Posterior vena cava (tissue), 2 donors: ENCODE data around the gene FBXO48. TPM values are rescaled to one million over a fixed set of nuclear protein-coding genes. Genes with fewer than 3 reads are reported as not detected.

Experiments
- DNase-seq: peaks from one replicate; pipeline ENCODE4 v3.0.0-alpha.2; 2020; ENCODE audit warnings: low spot score
- intact Hi-C, 2 donors: fragments of 100-400 bp; cut with DNase I; formaldehyde crosslinking; loops; one replicate each; pipeline versions ENCODE4 v1.14.1 to v1.14.2; 2022 to 2023
- total RNA-seq, 2 donors: library from RNA; stranded (reverse); fragmentation: NEBNext Ultra II Directional; extraction: Animal tissue kit (Norgen Biotek cat#: 25700); gene quantifications; one replicate each; pipeline ENCODE4 v1.2.1, GENCODE V29; 2021
- donor health status: DM: yes; HTN: yes; CAD: no.
- donor health status: DM: yes; HTN: yes; CAD: no.

FBXO48 gene
- total RNA-seq, 2 donors from 2014 or later: 0.51 to 1.3 TPM

DNA sequence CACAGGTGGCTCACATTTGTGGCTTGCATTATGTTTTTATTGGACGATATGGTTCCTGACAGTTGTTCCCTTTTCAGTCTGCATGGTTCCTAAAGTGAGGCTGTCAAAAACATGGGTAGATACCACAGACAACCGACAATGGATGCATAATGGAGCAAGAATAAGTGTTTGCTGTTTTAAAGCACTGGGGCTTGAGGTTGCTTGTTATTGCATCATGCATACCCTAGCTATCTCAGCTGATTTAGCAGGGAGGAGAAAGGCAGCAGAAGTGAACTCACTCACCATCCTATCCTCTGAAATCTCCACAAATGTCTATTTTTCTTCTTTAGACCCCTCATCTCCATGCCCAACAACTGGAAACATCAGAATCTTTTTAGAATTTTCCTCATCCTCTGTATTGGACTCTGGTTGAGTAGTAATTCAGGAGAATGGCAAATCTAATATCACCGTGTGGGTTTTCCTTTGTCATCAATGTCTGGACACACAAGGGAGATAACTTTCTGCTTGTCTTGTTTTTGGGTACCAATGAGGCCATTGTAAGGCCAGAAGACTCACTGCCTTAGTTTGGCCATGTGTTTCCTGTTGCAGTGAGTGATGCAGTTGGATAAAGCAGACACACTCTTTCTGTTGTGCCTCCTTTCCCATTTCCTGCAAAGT is 46.7 kb downstream of the FBXO48 start:
- intact Hi-C loops: no loop called here
- no peak for DNase-seq

DNA sequence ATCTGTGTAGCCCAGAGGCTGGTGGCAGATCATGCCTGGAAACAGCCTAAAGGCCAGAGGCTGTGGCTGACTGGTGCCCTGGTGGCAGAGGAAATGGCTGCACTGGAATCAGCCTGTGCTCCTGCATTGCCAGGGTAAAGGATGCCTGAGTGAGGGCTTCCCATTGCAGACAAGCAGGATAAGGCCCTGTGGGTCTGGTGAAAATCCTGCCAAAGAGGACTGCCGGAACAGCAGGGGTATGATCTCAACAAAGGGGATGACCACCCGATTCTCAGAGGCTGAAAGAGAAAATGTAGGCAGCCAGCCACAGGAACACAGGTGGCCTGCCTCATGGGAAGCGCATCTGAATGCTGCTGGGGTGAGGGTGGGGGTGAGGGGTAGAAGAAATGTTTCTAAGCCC is 48.2 kb downstream of the FBXO48 start:
- peak; percentile 43 for DNase-seq
- intact Hi-C loops: no loop called here

GRCh38 chr2:68418419-68418818 is 48.7 kb downstream of the FBXO48 start:
- no peak for DNase-seq
- intact Hi-C loops: no loop called here

GRCh38 chr2:68417926-68418325 is 49.2 kb downstream of the FBXO48 start:
- no peak for DNase-seq
- intact Hi-C loops: no loop called here

- peak; percentile 50 for DNase-seq
- intact Hi-C loops: no loop called here
Observed at GRCh38 chr2:68416081-68416675, 50.9 kb downstream of the FBXO48 start.

DNA sequence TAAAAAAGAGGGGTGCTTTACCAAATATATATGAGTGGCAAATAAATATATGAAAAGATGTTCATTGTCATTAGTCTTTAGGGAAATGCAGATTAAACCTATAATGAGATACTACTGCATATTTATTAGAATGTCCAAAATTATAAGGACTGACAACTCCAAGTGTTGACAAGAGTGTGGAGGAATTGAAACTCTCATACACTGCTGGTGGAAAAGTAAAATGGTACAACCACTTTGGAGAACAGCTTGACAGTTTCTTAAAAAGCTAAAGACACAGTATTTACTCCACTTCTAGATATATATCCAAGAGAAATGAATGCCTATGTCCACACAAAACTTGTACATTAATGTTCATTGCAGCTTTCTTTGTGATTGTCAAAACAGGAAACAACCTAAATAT is 51.6 kb downstream of the FBXO48 start:
- no peak for DNase-seq
- intact Hi-C loops: no loop called here

DNA sequence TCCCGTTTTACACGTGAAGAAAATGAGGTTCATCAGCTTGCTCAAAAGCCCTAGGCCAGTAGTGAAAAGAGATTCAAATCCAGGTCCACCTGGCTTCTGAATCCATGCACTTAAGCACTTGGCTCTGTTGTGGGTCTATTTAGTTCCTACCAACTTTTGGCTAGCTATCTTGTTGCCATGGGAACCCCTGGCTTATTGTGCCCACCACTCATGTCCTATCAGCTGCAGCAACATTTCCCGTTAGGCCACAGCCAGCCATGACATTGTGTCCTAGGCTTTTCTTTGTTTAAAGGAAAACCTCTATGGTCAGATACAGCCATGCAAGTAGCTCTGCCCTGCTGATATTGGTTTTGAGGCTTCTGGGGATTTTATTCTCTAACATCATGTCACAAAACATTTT is 52.2 kb downstream of the FBXO48 start:
- intact Hi-C loops: no loop called here
- peak; percentile 2 for DNase-seq

GRCh38 chr2:68414452-68414851 is 52.6 kb downstream of the FBXO48 start:
- intact Hi-C loops: no loop called here
- DNase-seq: no peak

DNA sequence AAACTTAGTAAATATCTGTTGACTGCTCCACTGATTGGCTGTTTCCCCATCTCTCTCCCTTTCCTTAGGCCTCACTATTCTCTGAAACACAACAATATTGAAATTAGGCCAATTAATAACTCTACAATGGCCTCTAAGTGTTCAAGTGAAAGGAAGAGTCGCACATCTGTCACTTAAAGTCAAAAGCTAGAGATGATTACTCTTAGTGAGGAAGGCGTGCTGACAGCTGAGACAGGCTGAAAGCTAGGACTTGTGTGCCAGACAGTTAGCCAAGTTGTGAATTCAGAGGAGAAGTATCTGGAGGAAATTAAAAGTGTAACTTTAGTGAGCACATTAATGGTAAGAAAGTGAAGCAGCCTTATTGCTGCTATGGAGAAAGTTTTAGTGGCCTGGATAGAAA is 53.6 kb downstream of the FBXO48 start:
- intact Hi-C loops: no loop called here
- DNase-seq: no peak

DNA sequence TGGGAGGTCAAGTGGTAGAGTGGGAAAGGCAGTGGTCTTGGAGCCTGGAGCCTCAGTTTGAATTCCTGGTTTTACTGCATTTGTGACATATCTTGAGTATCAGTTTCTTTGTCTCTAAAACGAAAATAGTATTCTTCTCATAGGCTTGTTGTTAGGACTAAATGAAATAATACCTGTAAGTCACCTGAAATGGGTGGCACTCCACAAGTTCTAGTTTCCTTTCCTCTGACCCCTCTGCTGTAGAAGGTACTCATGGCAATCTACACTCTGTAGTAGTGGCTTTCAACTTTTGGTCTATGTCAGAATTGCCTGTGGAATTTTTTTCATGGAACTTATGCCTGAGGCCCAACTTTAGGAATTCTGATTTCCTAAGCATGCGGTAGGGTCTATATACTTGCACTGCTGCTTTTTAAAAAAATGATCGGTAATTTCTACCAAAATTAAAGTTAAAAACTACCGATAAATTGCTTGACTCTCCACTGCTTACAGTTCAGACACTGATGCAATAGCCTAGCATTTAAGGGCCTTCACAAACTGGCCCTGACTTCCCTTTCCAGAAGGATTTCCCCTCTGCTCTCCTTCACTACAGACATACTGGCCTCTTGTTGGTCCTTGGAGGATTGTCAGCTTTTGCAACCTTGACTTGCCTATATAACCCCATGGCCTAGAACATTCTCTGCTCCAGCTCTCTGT is 54.8 kb downstream of the FBXO48 start:
- intact Hi-C loops: no loop called here
- DNase-seq: no peak

DNA sequence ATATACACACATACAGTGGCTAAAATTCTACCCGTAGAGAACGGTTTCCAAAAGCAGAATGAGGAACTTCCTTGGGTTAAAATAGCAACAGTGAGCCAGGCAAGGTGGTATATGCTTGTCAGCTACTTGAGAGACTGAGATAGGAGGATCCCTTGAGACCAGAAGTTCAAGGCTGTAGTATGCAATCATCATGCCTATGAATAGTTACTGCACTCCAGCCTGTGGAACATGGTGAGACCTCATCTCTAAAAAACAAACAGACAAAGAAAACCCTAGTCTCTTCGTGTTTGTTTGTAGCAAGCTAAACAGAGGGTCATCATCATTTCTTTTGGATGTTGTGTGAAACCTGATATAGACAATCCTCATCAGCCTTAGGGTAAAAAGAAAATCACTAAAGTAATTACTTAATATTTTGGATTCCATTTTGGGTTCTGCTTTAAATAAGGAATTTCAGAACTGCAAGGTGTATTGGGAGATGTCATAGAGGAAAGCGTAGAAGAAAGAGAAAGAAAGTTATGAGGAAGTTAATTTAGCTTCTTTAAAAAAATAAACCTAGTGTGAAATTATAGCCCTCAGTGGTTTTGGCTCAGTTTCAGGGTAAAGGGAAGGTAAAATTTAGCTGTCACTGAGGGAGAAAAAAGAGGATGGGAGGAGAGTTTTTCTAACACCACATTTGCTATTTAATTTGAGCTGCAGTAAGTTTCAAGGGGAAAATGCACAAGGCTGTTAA is 55.5 kb downstream of the FBXO48 start:
- DNase-seq: no peak
- intact Hi-C loops: no loop called here

Other genes with a start within 250 kb of the FBXO48 start
- 10 to 100 TPM; 46.3 to 47.2 TPM for gene PPP3R1, start 214.8 kb downstream of the FBXO48 start, total RNA-seq
- 10 to 100 TPM; 27.6 to 32.2 TPM for gene CNRIP1, start 147.3 kb downstream of the FBXO48 start, total RNA-seq
- gene PLEK, start 102.0 kb downstream of the FBXO48 start, total RNA-seq: 10 to 100 TPM; 10.8 to 22.7 TPM
- gene APLF, start 291 bp upstream of the FBXO48 start, total RNA-seq: 1 to 10 TPM; 6.3 to 9.2 TPM
- under 1 TPM in 1 of 2 donors, not detected in 1; 0.05 TPM for gene PROKR1, start 176.3 kb upstream of the FBXO48 start, total RNA-seq